GM19240 (cell line): ENCODE results near the gene NEUROD4.

ENCODE experiments used
- DNase-seq: peaks from one replicate; pipeline ENCODE4 v3.0.0; 2011; ENCODE audit warnings: low spot score; ENCODE audit not compliant: insufficient read length

Gene NEUROD4

DNA sequence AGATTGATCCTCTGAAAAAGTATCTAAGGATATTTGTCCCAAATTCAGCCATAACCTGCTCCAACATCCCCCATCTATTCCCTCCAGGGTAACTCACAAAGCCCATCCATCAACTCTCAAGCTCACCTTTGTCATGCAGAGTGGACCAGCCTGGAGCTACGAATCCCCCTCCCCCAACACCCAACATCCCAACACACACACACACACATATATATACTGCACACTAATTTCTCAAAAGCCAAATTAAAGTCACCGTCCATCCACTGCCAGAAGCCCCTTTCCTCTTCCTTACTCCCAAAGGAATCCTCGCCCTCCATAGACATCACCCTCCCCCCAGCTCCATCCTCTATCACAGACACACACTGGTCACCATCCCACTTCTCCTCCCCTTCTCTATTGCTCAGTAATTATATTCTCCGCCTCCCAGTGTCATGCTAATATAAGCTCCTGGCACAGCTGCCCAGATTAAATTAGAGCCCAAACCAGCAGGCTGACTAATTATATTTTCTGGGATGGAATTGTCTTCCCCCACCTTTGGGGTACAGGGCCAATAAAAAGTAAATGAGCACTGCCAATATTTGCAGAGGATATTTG lies 21.7 kb upstream of the NEUROD4 start:
- no peak for DNase-seq

DNA sequence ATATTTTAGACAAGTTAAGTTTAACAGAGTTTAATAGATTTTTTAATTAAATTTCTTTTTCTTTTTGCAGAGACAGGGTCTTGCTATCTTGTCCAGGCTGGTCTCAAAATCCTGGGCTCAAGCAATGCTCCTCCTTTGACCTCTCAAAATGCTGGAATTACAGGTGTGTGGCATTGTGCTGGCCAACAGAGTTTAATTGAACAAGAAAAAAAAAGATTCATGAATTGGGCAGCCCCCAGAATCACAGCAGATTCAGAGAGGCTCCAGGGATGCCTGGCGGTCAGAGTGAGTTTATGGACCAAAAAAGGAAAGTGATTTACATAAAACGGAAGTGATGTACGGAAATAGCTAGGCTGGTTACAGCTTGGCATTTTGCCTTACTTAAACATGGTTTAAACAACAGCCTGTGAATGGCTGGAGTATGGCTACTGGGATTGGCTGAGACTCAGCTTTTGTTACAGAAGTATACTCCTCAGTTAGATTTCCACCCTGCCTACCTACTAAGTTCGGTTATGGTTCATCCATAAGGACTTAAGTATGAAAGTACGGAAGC lies 20.7 kb upstream of the NEUROD4 start:
- no peak for DNase-seq

GRCh38 chr12:55001198-55001868 lies 18.4 kb upstream of the NEUROD4 start:
- no peak for DNase-seq

DNA sequence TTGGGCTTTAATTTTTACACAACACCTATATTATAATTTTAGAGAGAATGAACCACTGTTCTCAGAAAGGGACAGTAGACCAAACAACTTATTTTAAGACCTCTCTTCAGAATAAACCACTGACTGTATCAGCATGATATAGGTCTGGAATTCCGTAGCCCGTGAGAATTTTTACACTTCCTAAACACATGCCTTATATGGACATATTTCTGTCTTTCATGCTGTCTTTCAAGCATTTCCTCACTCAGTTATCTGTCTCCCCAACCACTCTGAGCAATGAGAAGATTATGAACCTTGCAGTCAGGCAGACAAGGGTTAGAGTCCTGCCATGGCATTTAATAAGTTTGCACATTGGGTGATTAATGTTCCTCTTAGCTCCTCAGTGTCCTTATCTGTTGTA lies 17.4 kb upstream of the NEUROD4 start:
- no peak for DNase-seq

- no peak for DNase-seq
Measured at GRCh38 chr12:55008944-55009585, 10.7 kb upstream of the NEUROD4 start.

DNA sequence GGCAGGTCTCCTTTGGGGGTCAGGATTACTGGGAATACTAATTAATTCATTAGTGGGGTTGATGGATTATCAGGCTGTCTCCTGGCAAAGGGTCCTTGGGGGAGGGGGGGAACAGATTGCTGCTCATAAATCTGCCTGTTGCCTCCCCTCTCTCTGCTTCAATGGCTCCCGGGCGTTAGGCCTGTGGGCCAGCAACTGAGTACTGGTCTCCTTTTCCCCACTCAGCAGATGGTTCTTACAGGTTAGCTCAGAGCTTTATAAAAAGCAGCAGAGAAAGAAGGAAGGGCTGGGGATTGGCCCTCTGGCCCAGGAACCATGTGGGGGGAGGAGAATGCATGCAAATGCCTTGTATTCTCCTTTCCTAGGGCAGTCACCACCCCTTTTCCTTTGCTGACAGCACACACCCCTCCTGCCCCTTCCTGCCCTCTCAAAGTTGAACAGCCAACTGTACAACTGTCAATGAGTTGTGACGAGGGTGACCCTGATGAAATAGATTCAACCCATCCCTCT lies 2.3 kb upstream of the NEUROD4 start:
- DNase-seq: no peak

DNA sequence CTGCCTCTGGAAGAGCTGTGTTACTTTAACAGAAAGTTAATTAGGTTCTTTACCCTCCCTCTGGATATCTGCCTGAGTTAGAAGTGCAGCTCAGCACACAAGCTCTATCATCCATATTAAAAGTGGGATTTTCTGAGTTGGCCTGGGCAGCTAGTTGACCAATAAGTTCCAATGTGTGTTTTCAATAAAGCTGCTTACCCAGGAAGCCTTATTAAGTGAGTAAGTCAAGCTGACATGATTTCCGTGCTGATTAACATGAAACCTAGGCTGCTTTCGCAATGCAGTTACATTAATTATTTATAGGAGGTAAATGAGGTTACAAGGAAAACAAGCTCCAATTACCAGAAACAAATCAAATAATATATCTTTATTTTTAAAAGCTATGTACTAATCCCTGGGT lies 4.8 kb downstream of the NEUROD4 start:
- DNase-seq: no peak

- no peak for DNase-seq
Measured at GRCh38 chr12:55025508-55025907, 5.7 kb downstream of the NEUROD4 start.

DNA sequence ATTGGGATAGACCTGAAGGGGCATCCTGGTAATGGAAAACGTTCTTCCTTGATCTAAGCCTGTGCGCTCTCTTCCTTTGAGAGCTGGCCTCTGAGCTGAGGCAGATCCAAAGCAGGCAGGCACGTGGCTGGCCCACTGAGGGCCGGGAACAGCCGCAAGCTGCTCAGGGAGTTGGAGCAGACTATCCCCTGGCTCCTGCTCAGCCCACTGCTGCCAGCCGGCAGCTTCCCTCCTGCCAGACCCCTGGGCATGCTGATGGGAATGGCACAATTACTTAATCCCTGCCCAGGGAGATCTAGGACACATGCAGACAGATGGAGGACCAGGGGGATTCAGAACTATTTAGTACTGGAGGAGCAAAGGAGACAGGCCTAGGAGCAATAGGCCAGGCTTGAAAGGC lies 14.4 kb downstream of the NEUROD4 start:
- no peak for DNase-seq

GRCh38 chr12:55036326-55037115 lies 16.7 kb downstream of the NEUROD4 start:
- DNase-seq: no peak

DNA sequence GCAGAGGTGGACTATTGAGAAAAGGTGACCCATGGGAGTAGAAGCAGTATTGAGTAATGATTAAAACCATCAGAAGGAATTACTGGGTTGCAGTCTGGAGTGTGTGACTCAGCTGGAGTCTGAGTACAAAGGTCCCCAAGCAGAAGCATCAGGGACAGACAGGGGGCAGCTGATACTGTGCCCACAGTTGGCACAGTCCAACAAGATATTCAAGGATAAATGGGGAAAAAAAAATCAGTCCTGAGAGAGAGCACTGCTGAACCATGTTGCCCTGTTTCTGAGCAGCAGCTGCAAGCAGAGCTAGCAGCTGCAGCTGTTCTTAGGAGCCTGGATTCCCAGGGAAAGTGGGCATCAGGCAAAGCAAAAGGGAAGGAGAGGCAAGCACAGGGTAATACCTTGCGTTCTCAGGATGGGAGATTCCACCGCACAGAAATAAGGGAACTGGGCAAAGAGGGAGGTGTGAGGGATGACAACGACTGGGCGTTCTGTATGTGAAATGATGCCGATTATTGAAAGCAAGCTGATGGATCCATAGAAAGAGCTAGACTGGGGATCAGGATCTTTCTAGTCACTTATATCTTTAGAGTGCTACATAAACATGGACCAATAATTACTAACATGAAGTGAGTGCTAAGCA lies 17.7 kb downstream of the NEUROD4 start:
- no peak for DNase-seq

DNA sequence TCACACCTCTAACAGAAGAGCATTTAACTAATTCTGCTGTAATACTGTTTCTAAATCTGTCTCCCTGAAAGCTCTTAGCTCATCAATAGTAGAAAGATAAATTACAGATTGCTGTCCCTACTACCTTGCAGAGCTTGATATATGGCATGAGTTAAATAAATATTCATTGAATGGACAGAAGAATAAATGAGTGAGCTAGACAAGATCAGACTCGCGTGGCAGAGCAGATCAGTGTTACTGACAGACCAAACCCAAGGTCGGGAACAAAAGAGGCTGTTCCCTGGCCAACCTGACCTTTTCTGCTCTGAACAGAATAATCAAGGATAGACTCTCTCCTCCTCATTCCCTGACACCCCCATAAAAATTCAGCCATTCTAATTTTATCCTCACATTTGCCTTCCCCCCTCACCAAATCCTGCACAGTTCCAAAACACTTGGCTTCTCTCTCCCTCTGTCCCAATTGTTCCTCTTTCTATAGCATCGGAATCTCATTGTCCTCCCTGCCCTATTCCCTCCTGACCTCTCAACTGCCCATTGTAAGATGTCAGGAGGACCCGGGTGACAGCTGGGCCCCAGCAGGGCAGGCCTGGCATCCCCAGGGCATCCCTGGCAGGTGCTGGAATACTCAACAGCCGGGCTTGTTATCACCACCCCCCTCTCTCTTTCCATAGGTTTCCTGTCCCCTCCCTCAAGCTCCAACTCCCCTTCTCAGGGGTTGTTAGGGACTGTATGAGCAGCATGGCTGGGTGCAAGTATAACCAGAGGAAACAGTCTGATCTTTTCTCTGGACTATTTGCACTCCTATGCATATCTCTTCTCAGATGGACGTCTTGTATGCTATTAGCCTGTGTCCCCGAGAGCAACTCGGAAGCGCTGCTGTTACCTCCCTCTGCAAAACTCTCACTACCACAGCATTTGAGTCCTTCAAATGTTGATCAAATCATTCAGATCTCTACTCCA lies 19.9 kb downstream of the NEUROD4 start:
- DNase-seq: no peak

DNA sequence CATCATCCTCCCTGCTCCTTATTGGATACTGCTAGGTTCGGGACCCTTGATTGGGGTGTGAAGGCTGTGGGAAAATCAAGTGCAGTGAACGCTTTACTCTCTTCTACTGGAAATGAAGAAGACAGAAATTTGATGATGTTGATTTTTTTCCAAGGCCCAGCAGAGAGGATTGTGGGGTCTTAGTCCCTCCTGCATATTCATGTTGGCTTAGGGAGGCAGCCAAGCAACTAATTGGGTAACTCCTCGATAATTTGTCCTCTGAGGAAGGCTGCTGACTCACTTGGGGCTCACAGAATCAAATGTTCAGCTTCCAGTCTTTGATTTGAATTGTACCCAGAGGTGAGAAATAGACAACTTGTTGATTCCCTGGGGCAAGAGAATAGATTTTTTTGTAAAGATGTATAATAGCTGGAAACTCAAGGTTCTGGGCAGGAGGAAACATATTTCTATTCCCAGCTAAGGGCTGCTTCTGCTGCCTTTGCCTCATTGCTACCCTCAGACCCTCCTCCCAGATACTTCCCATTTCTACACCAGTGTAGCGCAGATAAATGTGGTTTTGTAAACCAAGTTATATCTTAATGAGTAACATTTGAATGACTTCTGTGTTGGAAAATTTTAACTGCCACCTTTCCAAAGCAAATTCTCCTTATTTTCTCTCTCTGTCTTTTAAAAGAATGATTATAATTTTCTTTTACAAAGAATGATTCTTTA lies 21.7 kb downstream of the NEUROD4 start:
- DNase-seq: no peak

GRCh38 chr12:55043542-55043941 lies 23.8 kb downstream of the NEUROD4 start:
- no peak for DNase-seq

DNA sequence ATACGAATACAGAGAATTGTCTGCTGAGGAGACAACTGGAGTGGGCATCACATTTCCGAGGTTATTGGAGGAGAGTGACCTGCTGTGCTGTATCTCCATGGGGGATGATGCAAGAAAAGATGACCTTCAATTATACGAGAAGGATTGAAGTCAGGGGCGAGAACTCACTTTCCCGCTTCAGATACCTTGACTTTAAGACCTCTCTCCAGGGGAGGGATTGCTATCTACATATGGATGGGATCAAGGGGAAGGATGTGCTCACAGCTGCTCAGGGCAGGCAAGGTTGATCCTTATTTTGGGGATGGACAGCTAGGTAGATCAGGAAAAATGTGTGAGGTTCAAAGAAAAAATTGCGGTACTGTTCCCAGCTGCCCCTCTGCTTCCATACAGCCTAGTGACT lies 24.4 kb downstream of the NEUROD4 start:
- DNase-seq: no peak

DNA sequence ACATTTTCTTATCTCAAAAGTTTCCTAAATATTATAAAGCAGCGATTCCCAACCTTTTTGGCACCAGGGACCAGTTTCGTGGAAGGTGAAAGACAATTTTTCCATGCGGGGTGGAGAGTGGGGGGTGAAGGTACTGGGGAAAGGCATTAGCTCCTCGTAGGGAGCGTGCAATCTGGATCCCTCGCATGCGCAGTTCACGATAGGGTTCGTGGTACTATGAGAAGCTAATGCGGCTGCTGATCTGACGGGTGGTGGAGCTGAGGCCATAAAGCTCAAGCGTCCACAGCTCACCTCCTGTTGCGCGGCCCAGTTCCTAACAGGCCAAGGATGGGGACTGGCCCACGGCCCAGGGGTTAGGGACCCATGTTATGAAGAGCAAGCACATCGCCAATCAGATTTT lies 29.9 kb downstream of the NEUROD4 start:
- no peak for DNase-seq

DNA sequence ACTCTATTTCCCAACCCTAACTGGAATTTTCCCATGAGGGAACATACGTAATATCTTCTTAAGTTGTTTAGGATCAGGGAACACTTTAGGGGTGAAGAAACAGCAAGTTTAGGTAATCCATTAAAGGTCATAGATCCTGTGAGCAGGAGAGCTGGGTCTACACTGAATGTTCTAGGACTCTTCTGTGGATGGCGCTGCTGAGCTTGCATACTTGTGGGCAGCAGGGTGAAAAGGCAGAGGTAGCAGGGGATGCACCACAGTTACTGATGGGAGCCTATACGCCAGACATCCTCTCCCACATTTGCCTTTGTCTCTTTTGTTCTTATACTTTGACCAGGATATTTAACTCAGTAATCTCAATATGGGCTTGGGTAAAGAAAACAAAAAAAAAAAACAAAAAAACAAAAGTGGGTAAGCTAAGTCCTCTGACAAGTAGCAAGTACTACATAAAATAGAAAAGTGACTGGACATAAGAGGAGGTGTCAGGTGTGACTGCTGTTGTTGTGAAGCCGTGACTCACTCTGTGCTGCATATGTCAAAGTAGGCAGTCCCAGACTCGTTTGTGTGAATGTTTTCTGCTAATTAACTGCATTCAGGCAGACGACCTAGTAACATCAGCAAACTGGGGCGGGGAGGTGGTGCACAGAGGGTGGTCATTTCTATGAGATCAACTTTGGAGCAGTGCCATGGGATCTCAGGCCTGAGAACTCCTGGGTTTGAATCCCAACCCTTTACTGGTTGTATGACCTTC lies 31.6 kb downstream of the NEUROD4 start:
- DNase-seq: no peak

DNA sequence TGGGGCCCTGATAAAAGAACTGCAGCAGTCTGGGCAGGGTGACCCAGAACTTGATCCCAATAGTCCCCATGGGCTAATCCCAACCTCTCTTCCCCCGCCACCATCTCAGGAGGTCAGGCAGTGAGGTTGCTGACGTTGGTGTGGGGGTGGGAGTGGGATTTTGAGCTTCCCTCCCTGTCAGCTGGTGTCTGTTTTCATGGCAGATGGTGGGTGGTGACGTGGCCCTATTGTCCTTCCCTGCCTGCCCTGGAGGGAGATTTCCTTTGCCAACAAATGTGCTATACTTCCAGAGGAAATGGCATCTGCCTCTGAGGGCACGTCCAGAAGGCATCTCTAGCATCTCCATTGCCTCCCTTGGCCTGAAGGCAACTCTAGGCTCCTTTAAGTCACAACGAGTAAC lies 37.7 kb downstream of the NEUROD4 start:
- no peak for DNase-seq

GRCh38 chr12:55058082-55058481 lies 38.3 kb downstream of the NEUROD4 start:
- DNase-seq: no peak
